Heart left ventricle (tissue), 16 donors: ENCODE measurements around the gene EFNB1. TPM values are rescaled to one million over a fixed set of nuclear protein-coding genes. Genes with fewer than 3 reads are reported as not detected.
A peak's percentile ranks its signal among the peaks of the same experiment; 100 is the strongest.

Experiments
- ATAC-seq, 4 donors: fragments of 200-7000 bp; cut with Tn5 transposase; one replicate each; pipeline ENCODE4 v1.9.1; 2020 to 2022; ENCODE audit warnings: moderate library complexity in 4 of 4, mild to moderate bottlenecking in 3 of 4, moderate number of reproducible peaks in 1 of 4
- DNase-seq, 5 donors: peaks; one replicate each; pipeline ENCODE4 v3.0.0-alpha.2; 2020
- H3K27ac ChIP-seq, 12 donors: fragments of 200-600 bp; sonication (generic) in 4 of 12; one replicate each; pipeline versions ENCODE4 v1.5.0 to v1.8.0; 2016 to 2022; ENCODE audit warnings: mild to moderate bottlenecking in 2 of 12
- H3K27me3 ChIP-seq, 9 donors: fragments of 200-600 bp; sonication (generic) in 2 of 9; one replicate each; pipeline versions ENCODE4 v1.5.1 to v1.8.0; 2016 to 2022; ENCODE audit warnings: mild to moderate bottlenecking in 3 of 9
- H3K36me3 ChIP-seq, 9 donors: fragments of 200-600 bp; sonication (generic) in 2 of 9; one replicate each; pipeline versions ENCODE4 v1.5.0 to v1.8.0; 2018 to 2022; ENCODE audit warnings: mild to moderate bottlenecking in 2 of 9
- H3K4me1 ChIP-seq, 12 donors: fragments of 200-600 bp; sonication (generic) in 4 of 12; one replicate each; pipeline versions ENCODE4 v1.5.0 to v1.8.0; 2016 to 2022; ENCODE audit warnings: mild to moderate bottlenecking in 3 of 12
- H3K4me3 ChIP-seq, 12 donors: fragments of 200-600 bp; sonication (generic) in 4 of 12; one replicate each; pipeline versions ENCODE4 v1.5.0 to v1.8.0; 2017 to 2022; ENCODE audit warnings: mild to moderate bottlenecking in 9 of 12, moderate library complexity in 4 of 12
- H3K9me3 ChIP-seq, 12 donors: fragments of 200-600 bp; sonication (generic) in 4 of 12; one replicate each; pipeline versions ENCODE4 v1.5.0 to v1.8.0; 2016 to 2022; ENCODE audit warnings: mild to moderate bottlenecking in 1 of 12
- CTCF ChIP-seq, 12 donors: fragments of 200-600 bp; sonication (generic) in 4 of 12; IDR thresholded peaks; one replicate each; pipeline versions ENCODE4 v1.5.0 to v1.8.0; 2018 to 2022; ENCODE audit warnings: antibody characterized with exemption in 12 of 12, mild to moderate bottlenecking in 5 of 12
- POLR2A ChIP-seq, 2 donors: fragments of 450-650 bp; IDR thresholded peaks; one replicate each; pipeline ENCODE4 v1.6.1; 2017; ENCODE audit warnings: antibody characterized with exemption in 2 of 2, mild to moderate bottlenecking in 2 of 2, moderate library complexity in 2 of 2
- WGBS, 4 donors: extraction: QIAGEN DNeasy Blood & Tissue Kit in 2 of 4; methylation state at CpG; one replicate each; pipeline versions ENCODE4 v1.1.5 to v1.1.7; 2013 to 2018; 5-methylcytosine and 5-hydroxymethylcytosine counted together
- intact Hi-C, 10 donors: fragments of 100-400 bp; cut with DNase I; formaldehyde crosslinking; loops; one replicate each; pipeline versions ENCODE4 v1.11.1 to v1.14.2; 2022
- polyA plus RNA-seq, 2 donors: library from polyadenylated mRNA; stranded (reverse); fragments of 200-250 nt; gene quantifications; one replicate each; pipeline ENCODE4 v1.2.3, GENCODE V29; 2013
- total RNA-seq, 9 donors: library from RNA; depleted of rRNA in 2 of 9; stranded (reverse); fragments of >200 nt in 2 of 9; fragmentation: NEBNext Ultra II Directional in 3 of 9; extraction: Animal tissue kit (Norgen Biotek cat#: 25700) in 3 of 9; gene quantifications; one replicate each; pipeline versions ENCODE4 v1.1.0 to v1.2.4, GENCODE V29; 2016 to 2023
- donor health status: ischemic (EF 13 %, LVEDD 7.1; RV severe dilation, severe dysfunction).
- donor health status: healthy with polysubstance abuse.
- donor health status: DM: no; HTN: yes; CAD: no.
- donor health status: DM: no; HTN: no; CAD: no.
- donor health status: ischemic (EF 25% LVEDD 6.9; RV normal size, moderate dysfunction).
- donor health status: ischemic (EF 25% LVEDD 5.7; RV mildly dilated, moderate dysfunction).
- donor health status: healthy.
- donor health status: DM: yes; HTN: yes; CAD: no.
- donor health status: ischemic (EF 35%, LVEDD 5.7; RV mildly dilated, moderate dysfunction).
- donor health status: nonischemic (EF 11% LVEDD 7.7; RV severe dilation, severe dysfunction).
- donor health status: DM: yes; HTN: yes; CAD: no.
- donor health status: PGD.
- donor health status: ischemic (EF 29% LVEDD 5.4; RV normal size, mild dysfunction).
- donor health status: nonischemic (EF 23%, LVEDD 6.1; RV moderate dilation, normal function).

The EFNB1 gene
- total and polyA plus RNA-seq, 11 donors: 15.9 to 78.8 (median 25.4) TPM

DNA sequence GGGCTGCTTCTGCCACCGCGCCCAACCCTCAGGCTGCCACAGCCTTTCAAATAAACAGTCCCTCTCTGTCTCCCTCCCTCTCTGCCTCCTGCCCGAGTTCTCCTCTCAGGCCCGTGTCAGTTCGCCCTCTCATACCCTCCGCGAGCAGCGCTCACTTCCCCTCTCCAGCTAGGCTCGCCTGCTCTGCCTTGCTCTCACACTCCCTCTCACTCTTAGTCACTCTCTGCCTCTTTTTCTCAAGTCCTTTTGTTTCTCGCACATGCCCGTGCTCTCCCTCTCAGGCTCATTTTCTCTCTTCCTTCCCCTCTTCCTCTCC lies 3.2 kb downstream of the EFNB1 start:
- peak in 4 of 5 donors; percentile 43 to 61 (median 52) for DNase-seq
- peaks cover 0 to 39% (median 7%) of the 10 kb centered on the region in 12 donors for H3K4me1 ChIP-seq
- peak overlapping the region in 11 of 12 donors; percentile 63 to 98 (median 83) for H3K4me3 ChIP-seq
- ATAC-seq: peak in 3 of 4 donors; percentile 8 to 31 (median 29)
- no peaks in the 10 kb centered on the region for H3K9me3 ChIP-seq
- no peaks in the 10 kb centered on the region for H3K36me3 ChIP-seq
- H3K27ac ChIP-seq: peak overlapping the region in 9 of 12 donors; percentile 20 to 92 (median 65)
- no peak for TF ChIP-seq CTCF (IDR thresholded peaks at IDR 0.05)
- TF ChIP-seq POLR2A (IDR thresholded peaks at IDR 0.05): no peak
- WGBS, 4 donors: 3 to 34% (median 16%) methylated on average over 11 of the region's 11 CpGs
- peaks cover 0 to 10% (median 0%) of the 10 kb centered on the region in 9 donors for H3K27me3 ChIP-seq
- intact Hi-C loops: loop anchor here in 8 of 10 donors (5.0 to 10.0 kb wide), 7 partner anchors 53 to 163 kb away; no protein-coding TSS in a partner anchor

- intact Hi-C loops: loop anchor here in 8 of 10 donors (5.0 to 10.0 kb wide), 7 partner anchors 52 to 162 kb away; no protein-coding TSS in a partner anchor
- peak overlapping the region in 11 of 12 donors; percentile 63 to 98 (median 83) for H3K4me3 ChIP-seq
- H3K4me1 ChIP-seq: peaks cover 0 to 43% (median 7%) of the 10 kb centered on the region in 12 donors
- no peak for TF ChIP-seq POLR2A (IDR thresholded peaks at IDR 0.05)
- TF ChIP-seq CTCF (IDR thresholded peaks at IDR 0.05): no peak
- no peaks in the 10 kb centered on the region for H3K36me3 ChIP-seq
- WGBS, 4 donors: 39 to 77% (median 53%) methylated on average over 6 to 12 of the region's 12 CpGs
- peaks cover 0 to 4% (median 0%) of the 10 kb centered on the region in 9 donors for H3K27me3 ChIP-seq
- peak overlapping the region in 9 of 12 donors; percentile 20 to 92 (median 65) for H3K27ac ChIP-seq
- no peak for ATAC-seq
- no peaks in the 10 kb centered on the region for H3K9me3 ChIP-seq
- peak in 1 of 5 donors; percentile 16 for DNase-seq
These were observed 4.0 kb downstream of the EFNB1 start for GRCh38 chrX:68832516-68833447.

DNA sequence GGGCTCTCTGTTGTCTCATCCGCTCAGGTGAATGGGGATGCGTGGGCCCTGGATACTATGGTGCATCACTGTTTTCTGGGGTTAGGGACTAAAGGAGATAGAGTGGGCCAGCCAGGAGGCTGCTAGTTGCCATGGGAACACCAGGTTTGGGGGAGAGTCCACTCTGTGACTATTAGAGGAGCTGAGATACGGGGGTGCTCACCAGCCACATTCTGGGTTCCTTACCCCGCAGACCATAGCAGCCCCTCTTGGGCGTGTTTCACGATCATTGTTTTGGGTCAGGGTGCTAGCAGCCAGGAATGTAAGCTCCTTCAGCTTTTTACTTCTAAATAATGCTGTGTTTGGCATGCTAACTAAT lies 4.6 kb downstream of the EFNB1 start:
- no peak for ATAC-seq
- peak in 1 of 5 donors; percentile 3 for DNase-seq
- no peaks in the 10 kb centered on the region for H3K9me3 ChIP-seq
- TF ChIP-seq CTCF (IDR thresholded peaks at IDR 0.05): no peak
- no peak for TF ChIP-seq POLR2A (IDR thresholded peaks at IDR 0.05)
- H3K27ac ChIP-seq: peak overlapping the region in 1 of 12 donors; percentile 44
- H3K36me3 ChIP-seq: no peaks in the 10 kb centered on the region
- intact Hi-C loops: loop anchor here in 8 of 10 donors (5.0 to 10.0 kb wide), 7 partner anchors 51 to 161 kb away; no protein-coding TSS in a partner anchor
- peak overlapping the region in 4 of 12 donors; percentile 9 to 89 (median 78) for H3K4me3 ChIP-seq
- H3K27me3 ChIP-seq: peaks cover 0 to 4% (median 0%) of the 10 kb centered on the region in 9 donors
- peaks cover 0 to 43% (median 5%) of the 10 kb centered on the region in 12 donors for H3K4me1 ChIP-seq
- 64 to 86% (median 78%) methylated on average over 5 to 6 of the region's 6 CpGs for WGBS, 4 donors

GRCh38 chrX:68833855-68834331 lies 5.1 kb downstream of the EFNB1 start:
- peaks cover 0 to 4% (median 0%) of the 10 kb centered on the region in 9 donors for H3K27me3 ChIP-seq
- WGBS, 4 donors: 59 to 77% (median 72%) methylated on average over 3 to 4 of the region's 4 CpGs
- H3K27ac ChIP-seq: no peak overlapping the region
- DNase-seq: peak in 1 of 5 donors; percentile 11
- H3K36me3 ChIP-seq: peaks cover 0 to 4% (median 0%) of the 10 kb centered on the region in 9 donors
- TF ChIP-seq CTCF (IDR thresholded peaks at IDR 0.05): no peak
- TF ChIP-seq POLR2A (IDR thresholded peaks at IDR 0.05): no peak
- peaks cover 0 to 43% (median 5%) of the 10 kb centered on the region in 12 donors for H3K4me1 ChIP-seq
- no peak for ATAC-seq
- H3K4me3 ChIP-seq: peak overlapping the region in 2 of 12 donors; percentile 71 to 89
- H3K9me3 ChIP-seq: no peaks in the 10 kb centered on the region
- intact Hi-C loops: loop anchor here in 8 of 10 donors (5.0 to 10.0 kb wide), 7 partner anchors 51 to 161 kb away; no protein-coding TSS in a partner anchor
